Suppressor macrophage (primary cell): ENCODE results near the gene ADAMTS16.

Experiments used
- DNase-seq, 4 experiments: peaks; one replicate each; pipeline ENCODE4 v3.0.0-alpha.2; 2020 to 2022

ADAMTS16 gene

GRCh38 chr5:5350101-5350500, 210.0 kb downstream of the ADAMTS16 start:
- DNase-seq = no peak

GRCh38 chr5:5351288-5351979, 211.3 kb downstream of the ADAMTS16 start:
- no peak for DNase-seq

- DNase-seq = no peak
Measured at GRCh38 chr5:5352675-5353074, 212.5 kb downstream of the ADAMTS16 start.

- no peak for DNase-seq
Measured at GRCh38 chr5:5353681-5354080, 213.6 kb downstream of the ADAMTS16 start.

- DNase-seq = no peak
Measured at GRCh38 chr5:5356765-5357164, 216.6 kb downstream of the ADAMTS16 start.

- DNase-seq = no peak
Measured at GRCh38 chr5:5359618-5360017, 219.5 kb downstream of the ADAMTS16 start.

- no peak for DNase-seq
Measured at GRCh38 chr5:5360363-5360940, 220.3 kb downstream of the ADAMTS16 start.

- DNase-seq = no peak
Measured at GRCh38 chr5:5360941-5361520, 220.9 kb downstream of the ADAMTS16 start.

GRCh38 chr5:5363045-5363444, 222.9 kb downstream of the ADAMTS16 start:
- no peak for DNase-seq

- no peak for DNase-seq
Measured at GRCh38 chr5:5364932-5365331, 224.8 kb downstream of the ADAMTS16 start.

- no peak for DNase-seq
Measured at GRCh38 chr5:5367739-5368138, 227.6 kb downstream of the ADAMTS16 start.

GRCh38 chr5:5369051-5369605, 229.0 kb downstream of the ADAMTS16 start:
- no peak for DNase-seq
